Transverse colon (tissue), 3 donors: ENCODE data around the gene WDSUB1.

ENCODE experiments used
- POLR2A ChIP-seq: fragments of 450-650 bp; IDR thresholded peaks from one replicate; pipeline ENCODE4 v1.6.1; 2016; ENCODE audit warnings: antibody characterized with exemption, mild to moderate bottlenecking, moderate library complexity
- TF ChIP-seq, protein P1 (sequence below), 5 experiments: fragments of 200-600 bp in 3 of 5; fragments of 450-650 bp in 2 of 5; sonication (generic) in 3 of 5; IDR thresholded peaks; 1 replicate in 2 of 5; 2 replicates in 3 of 5; pipeline ENCODE4 v1.5.1; 2016 to 2017; ENCODE audit warnings: antibody characterized with exemption in 5 of 5, inconsistent platforms in 3 of 5, mild to moderate bottlenecking in 2 of 5, moderate library complexity in 1 of 5

DNA sequence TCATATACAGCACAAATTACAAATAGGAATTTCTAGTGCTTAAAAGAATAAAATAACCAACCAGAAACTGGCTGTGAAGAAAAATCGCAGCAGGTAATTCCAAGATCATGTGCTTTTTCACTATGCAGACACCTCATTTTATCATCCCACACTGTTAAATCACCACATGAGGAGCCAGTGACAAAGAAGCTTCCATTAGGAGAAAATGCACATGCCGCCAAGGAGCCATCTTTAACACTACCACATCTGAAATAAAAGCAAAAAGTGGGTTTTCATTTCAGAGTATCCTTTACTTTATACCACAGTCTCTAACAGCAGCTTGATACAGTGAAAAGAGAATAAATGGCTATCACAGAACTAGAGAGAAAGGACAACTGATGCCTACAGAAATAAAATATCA is 6.8 kb downstream of the WDSUB1 start:
- TF ChIP-seq, protein P1, sequence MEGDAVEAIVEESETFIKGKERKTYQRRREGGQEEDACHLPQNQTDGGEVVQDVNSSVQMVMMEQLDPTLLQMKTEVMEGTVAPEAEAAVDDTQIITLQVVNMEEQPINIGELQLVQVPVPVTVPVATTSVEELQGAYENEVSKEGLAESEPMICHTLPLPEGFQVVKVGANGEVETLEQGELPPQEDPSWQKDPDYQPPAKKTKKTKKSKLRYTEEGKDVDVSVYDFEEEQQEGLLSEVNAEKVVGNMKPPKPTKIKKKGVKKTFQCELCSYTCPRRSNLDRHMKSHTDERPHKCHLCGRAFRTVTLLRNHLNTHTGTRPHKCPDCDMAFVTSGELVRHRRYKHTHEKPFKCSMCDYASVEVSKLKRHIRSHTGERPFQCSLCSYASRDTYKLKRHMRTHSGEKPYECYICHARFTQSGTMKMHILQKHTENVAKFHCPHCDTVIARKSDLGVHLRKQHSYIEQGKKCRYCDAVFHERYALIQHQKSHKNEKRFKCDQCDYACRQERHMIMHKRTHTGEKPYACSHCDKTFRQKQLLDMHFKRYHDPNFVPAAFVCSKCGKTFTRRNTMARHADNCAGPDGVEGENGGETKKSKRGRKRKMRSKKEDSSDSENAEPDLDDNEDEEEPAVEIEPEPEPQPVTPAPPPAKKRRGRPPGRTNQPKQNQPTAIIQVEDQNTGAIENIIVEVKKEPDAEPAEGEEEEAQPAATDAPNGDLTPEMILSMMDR (IDR thresholded peaks at IDR 0.05) = no peak
- TF ChIP-seq POLR2A = no peak
